NCI-H1417 treated with DMSO at 0.1 percent for 48 hours (cell line): ENCODE data around the gene SLAIN2.
"Not testable (repeated sequence)": the region's sequence is repeated elsewhere in the genome, so short reads cannot be mapped to it uniquely, and the experiment has no call there.

Source experiments
- DNase-seq: peaks from one replicate; lab custom pipeline; 2025; lab: John Stamatoyannopoulos, UW

Gene SLAIN2

DNA sequence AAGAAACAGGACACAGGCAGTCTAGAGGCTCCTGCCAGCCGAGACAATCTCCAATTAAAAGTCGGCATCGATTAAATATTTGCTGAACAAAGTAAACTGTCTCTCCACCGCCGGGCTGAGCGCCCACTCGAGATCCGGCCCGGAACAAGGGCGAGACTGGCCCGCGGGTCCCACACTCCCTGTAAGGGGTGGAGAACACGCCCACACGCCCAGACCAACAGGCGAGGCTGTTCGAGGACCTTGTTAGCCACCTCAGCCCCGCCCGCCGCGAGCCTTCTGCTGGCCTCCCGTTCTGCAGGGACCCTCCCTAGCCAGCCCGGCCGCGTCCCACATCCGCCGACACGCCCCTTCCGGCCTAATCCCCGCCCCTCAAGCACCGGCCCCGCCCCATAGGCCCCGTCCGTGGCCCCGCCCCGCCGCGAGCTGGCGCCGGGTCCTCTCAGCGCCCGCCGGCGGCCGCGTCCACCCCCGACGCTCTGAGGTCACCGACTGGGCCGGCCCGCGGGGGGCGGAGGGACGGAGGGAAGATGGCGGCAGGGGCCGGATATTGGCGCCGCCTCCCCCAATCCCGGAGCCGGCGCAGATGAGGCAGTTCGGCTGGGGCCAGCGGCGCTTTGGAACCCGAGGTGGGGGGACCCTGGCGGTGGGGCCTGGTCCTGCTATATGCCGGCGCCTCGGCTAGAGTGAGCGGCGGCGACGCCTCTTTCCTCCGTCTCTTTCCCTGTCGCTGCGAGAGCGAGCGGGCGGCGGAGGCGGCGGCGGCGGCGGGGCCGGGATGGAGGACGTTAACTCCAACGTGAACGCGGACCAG is at the start of gene SLAIN2:
Gene SLAIN2 (plus strand): TSS at position 565 of the 811 bp plus-strand sequence. CDS start 211 bp downstream, at position 776.
- DNase-seq: peak; percentile 88

- not testable (repeated sequence) for DNase-seq
Measured at GRCh38 chr4:48292218-48292790, 49.0 kb upstream of the SLAIN2 start.

DNA sequence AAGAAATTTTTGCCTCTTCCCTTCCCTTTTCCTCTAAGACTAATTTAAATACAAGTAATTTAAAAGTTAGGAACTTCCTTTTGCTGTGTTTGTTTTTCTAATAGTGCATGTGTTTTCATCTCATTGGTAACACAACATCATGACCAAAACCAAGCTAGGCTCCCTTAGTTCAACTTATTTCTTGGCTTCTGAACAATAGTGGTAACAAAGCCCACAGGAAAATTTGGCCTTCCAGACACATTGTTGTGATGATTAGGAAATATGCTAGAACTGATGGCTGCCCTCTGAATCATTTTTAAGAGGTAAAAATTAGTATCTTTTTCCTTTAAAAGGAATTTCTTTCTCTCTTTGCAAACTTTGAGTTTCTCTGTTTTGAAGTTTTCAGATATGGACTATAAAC is 46.2 kb upstream of the SLAIN2 start:
- no peak for DNase-seq

DNA sequence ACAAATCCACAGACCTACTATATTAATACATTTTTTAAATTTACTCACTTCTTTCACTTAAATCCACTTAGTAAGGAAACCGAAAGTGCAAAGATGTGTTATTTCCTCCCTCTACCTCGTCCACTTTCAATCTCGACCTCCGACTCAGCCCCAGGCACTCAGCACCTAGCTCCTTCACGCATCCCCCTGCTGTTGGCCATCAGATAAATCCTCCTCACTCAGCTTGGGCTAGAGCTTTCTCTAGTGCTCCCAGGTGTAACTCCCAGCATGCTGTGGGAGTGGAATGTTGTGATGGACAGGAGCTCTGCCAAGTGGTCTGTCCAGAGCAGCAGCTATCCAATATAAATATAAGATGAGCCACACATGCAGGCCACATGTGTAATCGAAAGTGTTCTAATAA is 45.0 kb upstream of the SLAIN2 start:
- no peak for DNase-seq

DNA sequence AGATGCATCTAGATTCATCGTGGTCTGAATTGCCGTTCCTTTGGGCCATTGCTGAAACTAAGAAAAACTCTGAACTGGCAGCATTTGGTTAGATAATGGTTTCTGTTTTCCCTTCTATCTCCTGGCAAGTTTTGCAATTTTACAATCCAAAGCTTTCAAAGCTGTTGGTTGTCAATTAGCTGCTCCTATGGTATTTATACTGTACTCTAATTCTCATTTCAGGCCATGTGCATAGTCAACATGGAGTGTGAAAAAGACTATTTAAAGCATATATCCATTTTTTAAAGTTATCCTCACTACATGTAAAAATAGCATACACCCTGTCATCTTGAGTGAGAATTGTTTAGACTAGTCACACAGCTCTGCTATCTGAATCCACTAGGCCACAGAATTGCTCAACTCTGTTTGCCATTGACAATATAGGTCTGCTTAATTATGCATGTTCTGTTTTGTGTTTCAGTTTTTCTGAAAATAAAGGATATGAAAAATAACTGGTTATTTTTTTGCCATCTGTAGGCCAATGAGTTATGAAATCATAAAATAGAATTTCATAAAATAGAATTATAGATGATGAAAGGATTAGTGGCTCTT is 44.0 kb upstream of the SLAIN2 start:
- no peak for DNase-seq

GRCh38 chr4:48299560-48299959 is 41.8 kb upstream of the SLAIN2 start:
- no peak for DNase-seq

- DNase-seq: no peak
Measured at GRCh38 chr4:48300004-48300403, 41.3 kb upstream of the SLAIN2 start.

- no peak for DNase-seq
Measured at GRCh38 chr4:48305508-48305907, 35.8 kb upstream of the SLAIN2 start.

- DNase-seq: no peak
Measured at GRCh38 chr4:48307528-48307927, 33.8 kb upstream of the SLAIN2 start.

DNA sequence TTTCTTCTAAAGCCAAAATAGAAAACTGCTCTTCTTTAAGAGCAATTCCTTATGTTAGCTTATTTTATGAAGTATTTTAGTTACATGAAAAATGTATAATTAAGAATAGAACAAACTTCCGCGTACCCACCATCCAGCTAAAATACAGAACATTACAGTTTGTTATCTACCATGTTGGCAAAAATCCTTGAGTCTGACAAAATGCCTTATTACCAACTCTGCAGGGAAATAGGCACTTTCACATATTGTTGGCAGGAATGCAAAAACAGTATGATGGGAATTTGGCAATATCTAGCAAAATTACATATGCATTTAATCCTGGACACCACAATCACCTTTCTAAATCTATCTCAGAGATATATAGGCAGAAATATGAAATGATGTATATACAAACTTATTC is 32.4 kb upstream of the SLAIN2 start:
- DNase-seq: no peak

DNA sequence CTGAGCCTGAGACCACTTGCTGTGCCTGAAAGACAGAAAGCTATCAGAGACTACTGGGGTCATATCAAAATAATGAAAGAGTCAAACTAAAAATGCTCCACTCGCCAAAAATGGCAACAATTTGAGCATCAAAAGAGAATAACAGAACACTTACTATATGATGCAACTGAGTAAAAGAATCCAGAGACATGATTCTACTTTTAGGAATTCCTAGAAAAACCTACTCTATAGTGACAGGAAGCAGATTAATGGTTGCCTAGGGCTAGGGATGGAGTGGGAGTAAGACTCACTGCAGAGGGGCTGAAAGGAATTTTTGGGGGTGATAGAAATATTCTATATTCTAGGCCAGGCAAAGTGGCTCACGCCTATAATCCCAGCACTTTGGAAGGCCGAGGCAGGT is 29.4 kb upstream of the SLAIN2 start:
- no peak for DNase-seq

- DNase-seq: not testable (repeated sequence)
Measured at GRCh38 chr4:48314746-48315145, 26.6 kb upstream of the SLAIN2 start.

- no peak for DNase-seq
Measured at GRCh38 chr4:48315728-48316630, 25.4 kb upstream of the SLAIN2 start.

GRCh38 chr4:48321312-48321711 is 20.0 kb upstream of the SLAIN2 start:
- DNase-seq: no peak

DNA sequence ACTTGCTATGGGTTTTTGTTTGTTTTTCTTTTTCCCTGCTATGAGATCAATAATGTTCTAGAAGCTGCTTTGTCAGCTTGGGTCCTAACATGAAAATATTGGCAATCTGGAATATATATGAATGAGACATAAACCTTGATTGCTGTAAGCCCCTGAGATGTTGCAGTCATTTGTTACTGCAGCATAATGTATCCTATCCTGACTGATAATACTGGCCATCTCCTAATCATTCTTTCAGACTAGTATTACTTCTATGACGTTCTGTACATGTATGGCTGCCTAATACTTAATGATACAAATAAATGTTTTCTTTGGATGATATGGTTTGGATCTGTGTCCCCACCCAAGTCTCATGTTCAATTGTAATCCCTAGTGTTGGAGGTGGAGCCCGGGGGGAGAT is 19.3 kb upstream of the SLAIN2 start:
- DNase-seq: no peak

- no peak for DNase-seq
Measured at GRCh38 chr4:48324281-48324680, 17.0 kb upstream of the SLAIN2 start.

DNA sequence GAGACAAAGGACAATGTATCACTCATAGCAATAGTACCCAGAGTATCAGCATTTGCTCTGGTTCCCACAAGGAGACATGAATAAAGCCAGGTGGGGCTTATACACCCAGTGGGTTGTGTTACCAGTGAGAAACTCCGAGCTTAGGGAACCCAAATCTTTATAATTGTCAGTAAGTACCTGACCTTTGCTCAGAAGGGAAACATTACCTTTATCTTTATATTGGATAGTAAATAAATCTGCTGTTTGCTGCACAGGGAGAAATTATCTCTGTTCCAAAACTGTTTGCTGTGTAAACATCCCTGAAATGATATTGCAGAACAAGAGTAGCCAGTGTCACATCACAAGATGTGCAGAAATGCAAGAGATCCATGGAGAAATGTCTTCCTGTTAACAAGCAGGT is 12.1 kb upstream of the SLAIN2 start:
- DNase-seq: no peak

DNA sequence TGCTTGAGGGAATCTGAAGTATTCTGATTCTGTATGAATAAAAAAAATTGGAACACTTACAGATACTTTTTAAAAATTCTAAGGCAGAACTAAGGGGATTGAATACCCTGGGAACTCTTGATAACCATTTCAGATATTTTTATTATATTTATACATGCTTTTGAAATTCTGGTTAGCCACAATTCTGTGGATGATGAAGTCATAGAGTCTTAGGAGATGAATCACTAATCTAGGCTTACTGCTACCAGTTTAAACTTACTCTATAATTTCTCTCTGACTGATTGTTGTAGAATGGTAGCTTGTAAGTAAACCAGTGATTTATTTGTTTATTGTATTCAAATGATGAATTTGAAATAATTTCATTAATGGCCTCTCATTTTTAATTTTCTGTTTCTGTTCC is 11.4 kb upstream of the SLAIN2 start:
- no peak for DNase-seq

GRCh38 chr4:48331577-48332330 is 9.6 kb upstream of the SLAIN2 start:
- no peak for DNase-seq

DNA sequence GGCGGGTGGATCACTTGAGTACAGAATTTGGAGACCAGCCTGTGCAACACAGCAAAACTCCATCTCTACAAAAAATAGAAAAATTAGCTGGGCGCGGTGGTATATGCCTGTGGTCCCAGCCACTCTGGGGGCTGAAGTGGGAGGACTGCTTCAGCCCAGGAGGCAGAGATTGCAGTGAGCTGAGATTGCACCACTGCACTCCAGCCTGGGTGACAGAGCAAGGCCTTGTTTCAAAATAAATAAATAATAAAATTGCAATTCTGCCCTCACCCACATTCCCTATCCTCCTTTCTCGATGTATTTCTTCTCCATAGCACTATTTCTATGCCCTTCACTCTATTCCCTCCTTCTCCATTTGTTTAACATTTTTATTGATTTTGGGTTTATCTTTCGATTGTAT is 8.7 kb upstream of the SLAIN2 start:
- DNase-seq: no peak

DNA sequence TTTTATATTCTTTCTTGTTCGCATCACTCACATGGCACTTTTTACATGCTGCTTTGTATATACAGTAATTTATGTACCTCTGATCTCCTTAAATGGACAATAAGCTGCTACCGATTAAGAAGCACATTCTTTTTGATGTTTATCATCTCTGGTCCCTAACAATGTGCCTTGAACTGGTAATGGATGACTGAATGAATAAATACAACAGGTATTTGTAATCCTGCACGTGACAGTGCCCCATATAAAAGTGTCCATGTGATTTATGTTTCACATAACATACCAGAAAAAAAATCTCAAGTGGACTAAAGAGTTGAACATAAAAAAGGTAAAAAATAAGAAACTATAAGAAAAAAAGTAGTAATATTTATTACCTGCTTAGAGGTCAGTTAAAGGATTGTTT is 7.7 kb upstream of the SLAIN2 start:
- no peak for DNase-seq

GRCh38 chr4:48334236-48334635 is 7.1 kb upstream of the SLAIN2 start:
- DNase-seq: no peak
